Fibroblast of skin of scalp (primary cell): Measurements from ENCODE around the gene GPR61.

Experiments used
- DNase-seq: peaks from one replicate; pipeline ENCODE4 v3.0.0-alpha.2; 2013

The GPR61 gene

DNA sequence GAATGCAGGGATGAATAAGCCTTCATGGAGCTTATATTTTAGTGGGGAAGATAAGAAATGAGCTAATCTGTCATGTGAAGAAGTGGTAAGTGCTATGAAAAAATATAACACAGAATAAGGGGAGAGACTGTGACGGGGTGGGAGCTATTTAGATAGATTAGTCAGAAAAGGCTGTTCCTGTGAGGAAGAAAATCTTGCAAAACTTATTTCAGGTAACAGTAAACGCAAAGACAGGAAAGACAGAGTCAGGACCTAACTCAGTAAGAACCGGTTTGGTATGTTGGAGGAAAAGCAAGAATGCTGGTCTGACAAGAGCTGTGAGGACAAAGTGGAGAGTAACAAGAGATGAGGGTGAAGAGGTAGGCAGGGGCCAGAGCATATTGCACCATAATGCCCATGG, 30.7 kb downstream of the GPR61 start:
- DNase-seq: no peak

GRCh38 chr1:109573785-109574184, 34.1 kb downstream of the GPR61 start:
- DNase-seq: no peak

DNA sequence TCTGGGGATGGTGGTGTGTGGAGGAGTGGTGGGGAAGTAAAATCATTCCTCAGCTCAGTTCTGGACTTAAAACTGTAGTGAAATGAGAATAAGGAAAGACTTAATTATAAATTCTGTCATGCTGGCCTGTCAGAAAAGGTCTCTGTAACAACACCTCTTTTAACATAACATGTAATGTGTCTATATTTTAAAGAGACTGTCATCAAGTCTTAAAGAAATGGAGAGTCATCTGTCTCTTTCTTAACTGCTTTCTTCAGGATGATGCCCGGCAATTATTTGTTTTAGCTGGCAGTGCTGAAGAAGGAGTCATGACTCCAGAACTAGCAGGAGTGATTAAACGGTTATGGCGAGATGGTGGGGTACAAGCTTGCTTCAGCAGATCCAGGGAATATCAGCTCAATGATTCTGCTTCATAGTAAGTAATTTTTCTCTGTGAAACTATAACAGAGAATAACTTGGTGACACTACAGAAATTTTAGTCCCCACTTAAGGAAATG, 39.3 kb downstream of the GPR61 start:
- DNase-seq: no peak

DNA sequence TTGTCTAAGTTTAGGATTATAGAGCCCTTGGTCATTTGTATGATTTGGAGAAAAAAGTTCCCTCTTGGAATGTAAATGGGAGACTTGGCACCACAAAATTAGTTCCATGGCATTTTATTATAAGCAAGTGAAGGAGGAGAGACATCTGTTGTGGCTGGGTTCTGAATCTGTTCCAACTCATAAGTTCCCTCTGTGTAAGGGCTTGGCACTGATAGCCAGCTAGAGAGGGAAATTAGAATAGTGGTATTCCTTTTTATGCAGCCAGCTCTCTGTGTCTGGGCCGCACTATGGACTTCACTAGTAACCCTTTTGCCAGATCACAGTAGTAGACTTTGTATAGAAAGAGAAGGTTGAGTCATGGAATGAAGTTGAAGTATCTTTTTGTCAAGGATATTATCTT, 39.8 kb downstream of the GPR61 start:
- DNase-seq: no peak

- no peak for DNase-seq
These were observed 42.3 kb downstream of the GPR61 start for GRCh38 chr1:109582021-109582420.

- DNase-seq: no peak
These were observed 45.1 kb downstream of the GPR61 start for GRCh38 chr1:109584766-109585165.

DNA sequence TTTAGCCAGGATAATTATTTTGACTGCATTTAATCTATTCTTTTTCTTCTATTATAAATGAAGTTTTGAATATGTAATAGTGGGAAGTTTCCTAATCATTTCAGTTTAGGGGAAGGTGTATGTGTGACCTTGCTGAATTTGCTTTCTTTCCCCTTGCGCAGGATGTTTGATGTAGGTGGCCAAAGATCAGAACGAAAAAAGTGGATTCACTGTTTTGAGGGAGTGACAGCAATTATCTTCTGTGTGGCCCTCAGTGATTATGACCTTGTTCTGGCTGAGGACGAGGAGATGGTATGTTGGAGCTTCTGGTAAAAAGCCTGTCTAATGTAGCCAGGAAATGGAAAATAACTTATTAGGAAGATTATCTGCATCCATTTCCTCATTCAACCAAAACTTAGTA, 46.4 kb downstream of the GPR61 start:
- DNase-seq: no peak

DNA sequence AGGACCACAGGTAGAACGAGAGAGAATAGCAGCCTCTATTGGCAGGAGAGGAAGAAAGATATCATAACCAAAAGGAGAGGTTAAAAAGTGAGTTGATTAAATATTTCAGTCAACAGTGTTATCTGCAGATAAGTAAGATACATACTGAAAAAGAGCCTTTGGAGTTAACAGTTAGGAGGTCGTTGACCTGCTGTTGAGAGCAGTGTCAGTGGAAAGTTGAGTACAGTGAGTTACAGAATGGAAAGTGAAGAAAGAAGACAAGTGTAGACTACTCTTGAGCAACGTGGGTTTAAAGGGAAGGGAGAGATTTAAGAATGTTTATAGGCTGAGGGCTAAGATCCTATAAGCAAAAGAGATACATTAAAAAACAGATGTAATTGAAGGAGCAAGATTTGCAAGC, 49.5 kb downstream of the GPR61 start:
- no peak for DNase-seq

DNA sequence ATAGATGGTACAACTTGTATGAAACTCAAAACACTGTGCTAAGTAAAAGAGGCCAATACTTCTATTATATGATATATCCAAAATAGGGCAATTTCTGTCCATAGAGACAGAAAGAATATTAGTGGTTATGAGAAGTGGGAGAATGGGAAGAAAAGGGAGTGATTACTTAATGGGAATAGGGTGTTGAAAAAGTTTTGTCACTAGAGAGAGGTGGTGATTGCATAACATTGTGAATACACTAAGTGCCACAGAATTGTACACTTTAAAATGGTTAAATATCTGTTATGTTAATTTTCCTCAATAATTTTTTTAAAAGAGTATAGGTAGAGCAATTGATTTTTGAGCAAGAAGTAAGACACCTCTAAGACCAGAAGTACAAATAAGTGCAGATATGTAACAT, 50.0 kb downstream of the GPR61 start:
- DNase-seq: no peak

GRCh38 chr1:109592916-109593315, 53.2 kb downstream of the GPR61 start:
- no peak for DNase-seq

DNA sequence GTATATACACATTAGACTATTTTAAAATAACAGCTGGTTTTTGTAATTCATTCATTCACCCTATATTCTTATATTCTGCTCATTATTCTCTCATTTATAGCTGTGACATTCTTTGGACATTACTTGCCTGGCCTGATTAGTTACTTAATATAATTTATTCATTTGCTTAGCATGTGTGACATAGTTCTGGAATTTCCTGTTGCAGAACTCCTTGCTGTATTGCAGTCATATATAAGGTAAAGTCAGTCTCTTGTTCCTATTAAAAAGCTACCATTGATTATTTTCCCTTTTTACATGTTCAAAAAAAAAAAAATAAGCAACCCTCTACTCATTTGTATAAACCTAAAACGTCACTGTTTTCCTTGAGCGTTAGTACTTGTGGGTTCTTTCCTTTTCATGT, 55.9 kb downstream of the GPR61 start:
- DNase-seq: peak; percentile 52
